Panc1 (cell line): ENCODE data around the gene RPL19. TPM values are rescaled to one million over a fixed set of nuclear protein-coding genes. Genes with fewer than 3 reads are reported as not detected.
A peak's percentile ranks its signal among the peaks of the same experiment; 100 is the strongest.

Experiments used
- ATAC-seq: fragments of 200-7000 bp; cut with Tn5 transposase; 2 replicates; pipeline ENCODE4 v1.9.1; 2020; ENCODE audit warnings: mild to moderate bottlenecking, moderate library complexity
- Bru-seq: library from RNA; stranded (reverse); fragments of 400-500 nt; gene quantifications from one replicate; lab custom pipeline; 2021; lab: Mats Ljungman, UMichigan
- BruChase-seq, 2 experiments: library from RNA; stranded (reverse); fragments of 400-500 nt; gene quantifications; one replicate each; lab custom pipeline; 2021; lab: Mats Ljungman, UMichigan
- BruUV-seq: library from RNA; stranded (reverse); fragments of 400-500 nt; replicated peaks from 2 replicates; lab custom pipeline; 2021; lab: Mats Ljungman, UMichigan
- CTCF ChIA-PET: fragments of 300-600 bp; sonication (Branson Sonifier 250); formaldehyde crosslinking; loops from one replicate; lab custom pipeline; 2022; ENCODE audit warnings: antibody characterized with exemption; lab: Charles Lee
- POLR2A ChIA-PET: fragments of 300-600 bp; sonication (Branson Sonifier 250); formaldehyde crosslinking; loops from one replicate; lab custom pipeline; 2022; ENCODE audit warnings: antibody characterized with exemption; lab: Charles Lee
- DNase-seq: peaks from one replicate; pipeline ENCODE4 v3.0.0-alpha.2; 2010; ENCODE audit warnings: low read depth, low spot score
- H3K27ac ChIP-seq: 2 replicates; pipeline ENCODE4 v1.5.1; 2011; ENCODE audit warnings: mild to moderate bottlenecking, low read length, inconsistent platforms
- H3K27me3 ChIP-seq: fragments of 200-500 bp; sonication (Bioruptor generic); 2 replicates; pipeline ENCODE4 v1.6.0; 2014; ENCODE audit warnings: low read length, inconsistent platforms; ENCODE audit not compliant: control insufficient read depth, insufficient read depth
- H3K36me3 ChIP-seq: fragments of 200-500 bp; sonication (Bioruptor generic); 2 replicates; pipeline ENCODE4 v1.5.1; 2014; ENCODE audit warnings: inconsistent platforms, mild to moderate bottlenecking, low read length, moderate library complexity; ENCODE audit not compliant: control insufficient read depth, insufficient read depth
- H3K4me1 ChIP-seq: 2 replicates; pipeline ENCODE4 v1.5.1; 2011; ENCODE audit warnings: inconsistent platforms, mild to moderate bottlenecking, low read length, moderate library complexity; ENCODE audit not compliant: control insufficient read depth, insufficient read depth
- H3K4me3 ChIP-seq, 2 experiments: 2 replicates each; pipeline ENCODE4 v1.5.1; 2011 to 2012; ENCODE audit warnings: low read depth in 2 of 2, low read length in 2 of 2, mild to moderate bottlenecking in 2 of 2, inconsistent platforms in 1 of 2, moderate library complexity in 1 of 2
- H3K9me3 ChIP-seq: fragments of 200-500 bp; sonication (Bioruptor generic); 2 replicates; pipeline ENCODE4 v1.5.1; 2014; ENCODE audit warnings: low read depth, mild to moderate bottlenecking, inconsistent platforms, low read length, moderate library complexity; ENCODE audit not compliant: control insufficient read depth, insufficient read depth
- CTCF ChIP-seq: fragments of 450-650 bp; IDR thresholded peaks from 2 replicates; pipeline ENCODE4 v1.5.1; 2017; ENCODE audit warnings: mild to moderate bottlenecking
- POLR2AphosphoS5 ChIP-seq: IDR thresholded peaks from 2 replicates; pipeline ENCODE4 v1.6.1; 2012; ENCODE audit warnings: mild to moderate bottlenecking, low read depth, low read length, moderate library complexity
- REST ChIP-seq, 2 experiments: IDR thresholded peaks; 2 replicates each; pipeline ENCODE4 v1.6.1; 2011 to 2012; ENCODE audit warnings: low read depth in 2 of 2, control low read depth in 1 of 2, low read length in 1 of 2, mild to moderate bottlenecking in 1 of 2, moderate library complexity in 1 of 2; ENCODE audit not compliant: insufficient read depth in 1 of 2
- SIN3A ChIP-seq: IDR thresholded peaks from 2 replicates; pipeline ENCODE4 v1.6.1; 2012; ENCODE audit warnings: low read depth, mild to moderate bottlenecking, low read length, moderate library complexity, borderline replicate concordance; ENCODE audit not compliant: insufficient read depth
- TCF7L2 ChIP-seq: IDR thresholded peaks from 2 replicates; pipeline ENCODE4 v1.6.1; 2011; ENCODE audit warnings: mild to moderate bottlenecking, low read depth, low read length, inconsistent platforms
- in situ Hi-C: cut with HindIII; loops from 2 replicates; pipeline ENCODE4 v1.10.0; 2016; ENCODE audit warnings: low sequenced_read_pairs, low pct_unique_long_range_greater_than_20kb
- intact Hi-C: fragments of 100-400 bp; cut with micrococcal nuclease; formaldehyde crosslinking; loops from one replicate; pipeline ENCODE4 v1.10.0; 2022; ENCODE audit not compliant: unreplicated experiment
- long read RNA-seq: library from polyadenylated mRNA; unstranded; transcript quantifications from one replicate; pipeline ENCODE4 v2.0.0, GENCODE V29; 2021; ENCODE audit not compliant: unreplicated experiment
- polyA plus RNA-seq: library from polyadenylated mRNA; unstranded; fragments of >200 nt; gene quantifications from one replicate; pipeline ENCODE4 v1.2.1, GENCODE V29; 2012; ENCODE audit warnings: missing spikeins; ENCODE audit not compliant: insufficient read length
- total RNA-seq: library from RNA; stranded (reverse); gene quantifications from one replicate; pipeline ENCODE4 v1.2.1, GENCODE V29; 2021; ENCODE audit not compliant: unreplicated experiment

The RPL19 gene
- 971 TPM for total RNA-seq
- polyA plus RNA-seq, result 994 TPM
- percentile 98 among the genes with signal in this experiment for Bru-seq, nascent RNA
- percentile 95 among the genes with signal in this experiment for BruChase-seq, experiment 1, labeled RNA remaining after a 2-hour chase
- BruChase-seq, experiment 2, labeled RNA remaining after a 6-hour chase, result percentile 97 among the genes with signal in this experiment
- long read RNA-seq, transcript RPL19-201 (6 exons, 737 nt), result major isoform, 345 of 397 reads
- long read RNA-seq, partial matches to known transcripts, result 43 of 397 reads
- long read RNA-seq, other reads (novel, unspliced or antisense), result 6 of 397 reads

- BruUV-seq, result no TSS peak
- TF ChIP-seq REST (IDR thresholded peaks at IDR 0.05; ENCODE audit: insufficient read depth in 1 of 2, low read depth in 2 of 2, low read length in 1 of 2) (no peak), TCF7L2 (no peak), SIN3A (0 out of 2 replicates have a peak, but pooled peaks have one; percentile 6), CTCF (no peak), POLR2AphosphoS5 (peak; percentile 93)
- ChIA-PET POLR2A (interaction anchor here (0.6 to 0.8 kb wide), 4 partner anchors 40 to 144 kb away, joined by 3 to 10 read pairs (median 6); no protein-coding TSS in a partner anchor), CTCF (no interaction called here)
- H3K4me3 ChIP-seq, result peak within 1 kb of the TSS; percentile 78 to 93
- DNase-seq (no peak), ATAC-seq (peak; percentile 69)
- peak within 1 kb of the TSS; percentile 97 for H3K27ac ChIP-seq
- peaks cover 28% of the 10 kb centered on the region for H3K4me1 ChIP-seq
- no peaks in the 10 kb centered on the region for H3K27me3 ChIP-seq
- intact Hi-C loops, result no loop called here
- in situ Hi-C loops, result no loop called here
- H3K9me3 ChIP-seq, result no peaks in the 10 kb centered on the region
- H3K36me3 ChIP-seq, result peaks cover 15% of the 10 kb centered on the region; the same call in 1 of the 2 replicates
These were observed at the start of gene RPL19 for GRCh38 chr17:39200070-39200879. Gene RPL19 (plus strand): TSS chr17:39200283. CDS start chr17:39200345, 62 bp downstream.

GRCh38 chr17:39150795-39151149 lies 49.3 kb upstream of the RPL19 start:
- Histone ChIP-seq H3K27me3 (no peaks in the 10 kb centered on the region), H3K9me3 (no peaks in the 10 kb centered on the region), H3K4me3 (no peak overlapping the region), H3K4me1 (peaks cover 5% of the 10 kb centered on the region; the same call in 1 of the 2 replicates), H3K27ac (no peak overlapping the region), H3K36me3 (no peaks in the 10 kb centered on the region)
- BruUV-seq, result no TSS peak
- ChIA-PET POLR2A (no interaction called here), CTCF (interaction anchor here (0.6 kb wide), 1 partner anchor 28 kb away, joined by 4 read pairs; no protein-coding TSS in a partner anchor)
- in situ Hi-C loops (no loop called here), intact Hi-C loops (loop anchor here (5.0 to 10.0 kb wide), 2 partner anchors 76 to 168 kb away; no protein-coding TSS in a partner anchor)
- DNase-seq (no peak), ATAC-seq (no peak)
- TF ChIP-seq POLR2AphosphoS5 (no peak), REST (IDR thresholded peaks at IDR 0.05; ENCODE audit: insufficient read depth in 1 of 2, low read depth in 2 of 2, low read length in 1 of 2) (no peak), TCF7L2 (no peak), SIN3A (no peak), CTCF (no peak)
